Peyer's patch (tissue), 4 donors: ENCODE results near the gene RSPH1. TPM values are rescaled to one million over a fixed set of nuclear protein-coding genes. Genes with fewer than 3 reads are reported as not detected.

ENCODE experiments used
- DNase-seq, 3 donors: peaks; one replicate each; pipeline ENCODE4 v3.0.0-alpha.2; 2017 to 2019
- H3K27ac ChIP-seq, 4 donors: fragments of 200-600 bp; sonication (generic); one replicate each; pipeline ENCODE4 v1.5.1; 2016 to 2019
- H3K27me3 ChIP-seq, 2 donors: fragments of 200-600 bp; sonication (generic); one replicate each; pipeline ENCODE4 v1.5.1; 2019
- H3K36me3 ChIP-seq, 3 donors: fragments of 200-600 bp; sonication (generic); one replicate each; pipeline ENCODE4 v1.5.1; 2016 to 2019
- H3K4me1 ChIP-seq, 4 donors: fragments of 200-600 bp; sonication (generic); one replicate each; pipeline ENCODE4 v1.5.1; 2016 to 2019
- H3K4me3 ChIP-seq, 4 donors: fragments of 200-600 bp; sonication (generic); 1 replicate in 3 of 4; 2 replicates in 1 of 4; pipeline ENCODE4 v1.5.1; 2016 to 2019; ENCODE audit warnings: mild to moderate bottlenecking in 1 of 4
- H3K9me3 ChIP-seq, 4 donors: fragments of 200-600 bp; sonication (generic); one replicate each; pipeline ENCODE4 v1.5.1; 2016 to 2019; ENCODE audit warnings: mild to moderate bottlenecking in 1 of 4
- CTCF ChIP-seq, 6 experiments: fragments of 450-650 bp in 4 of 6; fragments of 200-600 bp in 2 of 6; sonication (generic) in 1 of 6; IDR thresholded peaks; one replicate each; pipeline ENCODE4 v1.5.1; 2017 to 2019; ENCODE audit warnings: antibody characterized with exemption in 6 of 6, mild to moderate bottlenecking in 3 of 6, moderate library complexity in 1 of 6
- POLR2A ChIP-seq, 2 donors: fragments of 450-650 bp; IDR thresholded peaks; one replicate each; pipeline ENCODE4 v1.5.1; 2017; ENCODE audit warnings: antibody characterized with exemption in 2 of 2, mild to moderate bottlenecking in 2 of 2, moderate library complexity in 2 of 2
- total RNA-seq, 4 donors: library from RNA; depleted of rRNA; stranded (reverse); fragments of >200 nt; gene quantifications; one replicate each; pipeline ENCODE4 v1.1.0, GENCODE V29; 2016

Gene RSPH1
- total RNA-seq, 4 donors from 2014 or later: 2.5 to 11.0 (median 6.7) TPM

- H3K4me3 ChIP-seq: no peak overlapping the region
- H3K9me3 ChIP-seq: no peaks in the 10 kb centered on the region
- no peaks in the 10 kb centered on the region for H3K36me3 ChIP-seq
- no peak for DNase-seq
- peaks cover 0 to 6% (median 0%) of the 10 kb centered on the region in 4 donors for H3K4me1 ChIP-seq
- no peaks in the 10 kb centered on the region for H3K27me3 ChIP-seq
- TF ChIP-seq CTCF (IDR thresholded peaks at IDR 0.05) (no peak), POLR2A (IDR thresholded peaks at IDR 0.05) (no peak)
- H3K27ac ChIP-seq: no peak overlapping the region
Measured at GRCh38 chr21:42498012-42498411, 2.0 kb upstream of the RSPH1 start.

GRCh38 chr21:42496839-42497202 lies 797 bp upstream of the RSPH1 start:
- DNase-seq: peak in 2 of 3 donors; percentile 20 to 58
- no peaks in the 10 kb centered on the region for H3K36me3 ChIP-seq
- H3K27me3 ChIP-seq: no peaks in the 10 kb centered on the region
- peaks cover 0 to 6% (median 0%) of the 10 kb centered on the region in 4 donors for H3K4me1 ChIP-seq
- H3K27ac ChIP-seq: peak overlapping the region; percentile 76 to 88 (median 78)
- peak overlapping the region; percentile 39 to 72 (median 59) for H3K4me3 ChIP-seq
- H3K9me3 ChIP-seq: no peaks in the 10 kb centered on the region
- TF ChIP-seq POLR2A (IDR thresholded peaks at IDR 0.05) (no peak), CTCF (IDR thresholded peaks at IDR 0.05) (no peak)

GRCh38 chr21:42495765-42496119 lies 282 bp downstream of the RSPH1 start:
- peaks cover 0 to 6% (median 0%) of the 10 kb centered on the region in 4 donors for H3K4me1 ChIP-seq
- H3K4me3 ChIP-seq: peak overlapping the region; percentile 39 to 72 (median 59)
- H3K27me3 ChIP-seq: no peaks in the 10 kb centered on the region
- H3K36me3 ChIP-seq: no peaks in the 10 kb centered on the region
- H3K27ac ChIP-seq: peak overlapping the region; percentile 62 to 88 (median 78)
- DNase-seq: peak in 1 of 3 donors; percentile 83
- H3K9me3 ChIP-seq: no peaks in the 10 kb centered on the region
- TF ChIP-seq POLR2A (IDR thresholded peaks at IDR 0.05) (peak in 1 of 2 donors; percentile 43), CTCF (IDR thresholded peaks at IDR 0.05) (peak in 3 of 6 experiments; percentile 15 to 43 (median 31))

- TF ChIP-seq CTCF (IDR thresholded peaks at IDR 0.05) (no peak), POLR2A (IDR thresholded peaks at IDR 0.05) (no peak)
- no peak for DNase-seq
- Histone ChIP-seq H3K4me1 (peaks cover 0 to 10% (median 0%) of the 10 kb centered on the region in 4 donors), H3K9me3 (no peaks in the 10 kb centered on the region), H3K36me3 (no peaks in the 10 kb centered on the region), H3K27me3 (no peaks in the 10 kb centered on the region), H3K4me3 (peak overlapping the region in 2 of 4 donors; percentile 55 to 72), H3K27ac (peak overlapping the region in 3 of 4 donors; percentile 62 to 88 (median 79))
Measured at GRCh38 chr21:42495027-42495426, 997 bp downstream of the RSPH1 start.

GRCh38 chr21:42493109-42494060 lies 2.6 kb downstream of the RSPH1 start:
- Histone ChIP-seq H3K9me3 (no peaks in the 10 kb centered on the region), H3K36me3 (no peaks in the 10 kb centered on the region), H3K27ac (peak overlapping the region in 3 of 4 donors; percentile 45 to 82 (median 79)), H3K27me3 (no peaks in the 10 kb centered on the region), H3K4me1 (peaks cover 0 to 13% (median 0%) of the 10 kb centered on the region in 4 donors), H3K4me3 (no peak overlapping the region)
- TF ChIP-seq CTCF (IDR thresholded peaks at IDR 0.05): no peak
- TF ChIP-seq POLR2A (IDR thresholded peaks at IDR 0.05): no peak
- DNase-seq: peak in 2 of 3 donors; percentile 81 to 88
